PC-3 (cell line): ENCODE data around the gene SULT4A1.

ENCODE experiments used
- EZH2 ChIP-seq: fragments of 300-600 bp; sonication (generic); IDR thresholded peaks from one replicate; pipeline ENCODE4 v1.6.1; 2017; ENCODE audit warnings: antibody characterized with exemption, mild to moderate bottlenecking, low read length; ENCODE audit not compliant: unreplicated experiment
- EZH2phosphoT487 ChIP-seq: fragments of 300-600 bp; sonication (generic); IDR thresholded peaks from 2 replicates; pipeline ENCODE4 v1.6.1; 2018; ENCODE audit warnings: mild to moderate bottlenecking, antibody characterized with exemption, low read length, borderline replicate concordance
- TF ChIP-seq, protein P1 (sequence below): fragments of 300-600 bp; sonication (generic); conservative IDR thresholded peaks from 2 replicates; pipeline ENCODE4 v1.5.1; 2017; ENCODE audit warnings: antibody characterized with exemption, low read depth, mild to moderate bottlenecking, low read length

DNA sequence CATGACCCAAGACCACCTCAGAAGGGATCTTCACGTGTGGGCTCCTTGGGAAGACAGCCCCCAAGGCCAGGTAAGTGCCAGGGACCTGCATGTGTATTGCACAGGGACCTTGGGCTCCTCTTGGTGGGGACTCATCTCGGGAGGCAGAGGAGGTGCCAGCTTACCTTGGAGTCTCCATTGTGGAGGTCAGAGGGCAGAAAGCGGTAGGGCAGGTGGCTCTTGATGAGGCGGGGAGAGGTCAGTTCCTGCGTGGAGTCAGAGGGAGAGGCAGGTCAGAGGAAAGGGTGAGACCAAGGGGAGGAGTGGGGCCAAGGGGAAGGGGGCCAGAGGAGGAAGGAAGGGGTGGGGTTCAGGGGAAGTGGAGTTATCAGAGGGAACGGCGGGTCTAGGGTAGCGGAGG, 22.5 kb downstream of the SULT4A1 start:
- TF ChIP-seq EZH2 (no peak), EZH2phosphoT487 (no peak)
- TF ChIP-seq, protein P1, sequence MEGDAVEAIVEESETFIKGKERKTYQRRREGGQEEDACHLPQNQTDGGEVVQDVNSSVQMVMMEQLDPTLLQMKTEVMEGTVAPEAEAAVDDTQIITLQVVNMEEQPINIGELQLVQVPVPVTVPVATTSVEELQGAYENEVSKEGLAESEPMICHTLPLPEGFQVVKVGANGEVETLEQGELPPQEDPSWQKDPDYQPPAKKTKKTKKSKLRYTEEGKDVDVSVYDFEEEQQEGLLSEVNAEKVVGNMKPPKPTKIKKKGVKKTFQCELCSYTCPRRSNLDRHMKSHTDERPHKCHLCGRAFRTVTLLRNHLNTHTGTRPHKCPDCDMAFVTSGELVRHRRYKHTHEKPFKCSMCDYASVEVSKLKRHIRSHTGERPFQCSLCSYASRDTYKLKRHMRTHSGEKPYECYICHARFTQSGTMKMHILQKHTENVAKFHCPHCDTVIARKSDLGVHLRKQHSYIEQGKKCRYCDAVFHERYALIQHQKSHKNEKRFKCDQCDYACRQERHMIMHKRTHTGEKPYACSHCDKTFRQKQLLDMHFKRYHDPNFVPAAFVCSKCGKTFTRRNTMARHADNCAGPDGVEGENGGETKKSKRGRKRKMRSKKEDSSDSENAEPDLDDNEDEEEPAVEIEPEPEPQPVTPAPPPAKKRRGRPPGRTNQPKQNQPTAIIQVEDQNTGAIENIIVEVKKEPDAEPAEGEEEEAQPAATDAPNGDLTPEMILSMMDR, result no peak
